DND-41 (cell line): ENCODE data around the gene EEIG1.

Source experiments
- EZH2 ChIP-seq: IDR thresholded peaks from 3 replicates; pipeline ENCODE4 v1.6.1; 2012; ENCODE audit warnings: borderline replicate concordance, low read depth, mild to moderate bottlenecking, moderate library complexity, low read length, inconsistent platforms; ENCODE audit not compliant: severe bottlenecking
- TF ChIP-seq, protein P1 (sequence below): IDR thresholded peaks from 2 replicates; pipeline ENCODE4 v1.5.1; 2012; ENCODE audit warnings: borderline replicate concordance, low read length, moderate library complexity, mild to moderate bottlenecking; ENCODE audit not compliant: poor library complexity, severe bottlenecking; ENCODE audit errors: extremely low read depth

DNA sequence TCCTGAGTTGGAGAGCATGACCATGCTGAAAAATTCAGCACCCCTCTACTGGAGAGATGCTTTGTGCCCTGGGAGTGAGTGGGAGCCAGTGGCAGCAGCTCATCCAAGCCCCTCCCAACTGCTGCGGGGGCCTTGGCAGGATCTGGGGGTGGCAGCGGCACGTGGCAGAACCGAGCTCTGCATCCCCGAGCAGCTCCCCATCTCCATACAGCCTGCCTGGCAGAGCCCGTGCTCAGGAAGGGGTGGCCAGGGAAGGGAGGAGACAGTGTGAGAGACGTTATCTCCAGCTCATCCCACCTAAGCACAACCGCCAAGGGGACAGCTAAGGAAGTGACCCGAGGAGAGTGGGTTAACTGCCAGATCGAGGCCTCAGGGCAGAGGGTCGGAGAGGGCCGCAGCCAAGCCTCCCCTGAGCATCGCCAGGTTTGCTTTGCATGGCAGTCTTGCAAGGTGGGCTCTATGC, 25.9 kb downstream of the EEIG1 start:
- TF ChIP-seq, protein P1, sequence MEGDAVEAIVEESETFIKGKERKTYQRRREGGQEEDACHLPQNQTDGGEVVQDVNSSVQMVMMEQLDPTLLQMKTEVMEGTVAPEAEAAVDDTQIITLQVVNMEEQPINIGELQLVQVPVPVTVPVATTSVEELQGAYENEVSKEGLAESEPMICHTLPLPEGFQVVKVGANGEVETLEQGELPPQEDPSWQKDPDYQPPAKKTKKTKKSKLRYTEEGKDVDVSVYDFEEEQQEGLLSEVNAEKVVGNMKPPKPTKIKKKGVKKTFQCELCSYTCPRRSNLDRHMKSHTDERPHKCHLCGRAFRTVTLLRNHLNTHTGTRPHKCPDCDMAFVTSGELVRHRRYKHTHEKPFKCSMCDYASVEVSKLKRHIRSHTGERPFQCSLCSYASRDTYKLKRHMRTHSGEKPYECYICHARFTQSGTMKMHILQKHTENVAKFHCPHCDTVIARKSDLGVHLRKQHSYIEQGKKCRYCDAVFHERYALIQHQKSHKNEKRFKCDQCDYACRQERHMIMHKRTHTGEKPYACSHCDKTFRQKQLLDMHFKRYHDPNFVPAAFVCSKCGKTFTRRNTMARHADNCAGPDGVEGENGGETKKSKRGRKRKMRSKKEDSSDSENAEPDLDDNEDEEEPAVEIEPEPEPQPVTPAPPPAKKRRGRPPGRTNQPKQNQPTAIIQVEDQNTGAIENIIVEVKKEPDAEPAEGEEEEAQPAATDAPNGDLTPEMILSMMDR: no peak
- no peak for TF ChIP-seq EZH2
